Mucosa of rectum (tissue), 2 donors: ENCODE results near the gene TTN.

Source experiments
- H3K27ac ChIP-seq, 2 donors: one replicate each; pipeline ENCODE4 v1.7.0; 2013; ENCODE audit warnings: inconsistent platforms in 2 of 2, low read depth in 2 of 2, low read length in 2 of 2
- H3K27me3 ChIP-seq, 2 donors: one replicate each; pipeline ENCODE4 v1.7.0; 2013; ENCODE audit warnings: low read length in 2 of 2; ENCODE audit not compliant: control insufficient read depth in 2 of 2, insufficient read depth in 2 of 2
- H3K36me3 ChIP-seq, 2 donors: one replicate each; pipeline ENCODE4 v1.7.0; 2013; ENCODE audit warnings: low read length in 2 of 2; ENCODE audit not compliant: control insufficient read depth in 2 of 2, insufficient read depth in 2 of 2
- H3K4me1 ChIP-seq, 2 donors: one replicate each; pipeline ENCODE4 v1.7.0; 2013; ENCODE audit warnings: low read length in 2 of 2, mild to moderate bottlenecking in 1 of 2; ENCODE audit not compliant: control insufficient read depth in 2 of 2, insufficient read depth in 2 of 2
- H3K4me3 ChIP-seq, 2 donors: one replicate each; pipeline ENCODE4 v1.7.0; 2013; ENCODE audit warnings: low read length in 2 of 2
- H3K9ac ChIP-seq, 2 donors: one replicate each; pipeline ENCODE4 v1.7.0; 2013; ENCODE audit warnings: low read length in 2 of 2, low read depth in 1 of 2, mild to moderate bottlenecking in 1 of 2
- H3K9me3 ChIP-seq, 2 donors: one replicate each; pipeline ENCODE4 v1.7.0; 2013; ENCODE audit warnings: low read length in 2 of 2; ENCODE audit not compliant: control insufficient read depth in 2 of 2
- donor health status: healthy.
- donor health status: Normal muscosa, but diverticular disease.

Gene TTN

GRCh38 chr2:178807227-178808008 is at the start of gene TTN:
TSS of gene TTN (minus strand) at chr2:178807423. CDS start at chr2:178804642, 2,781 bp downstream.
- Histone ChIP-seq H3K4me1 (no peaks in the 10 kb centered on the region), H3K4me3 (no peak within 1 kb of the TSS), H3K27me3 (no peaks in the 10 kb centered on the region), H3K9me3 (no peaks in the 10 kb centered on the region), H3K27ac (no peak within 1 kb of the TSS), H3K36me3 (no peaks in the 10 kb centered on the region), H3K9ac (no peak within 1 kb of the TSS)

DNA sequence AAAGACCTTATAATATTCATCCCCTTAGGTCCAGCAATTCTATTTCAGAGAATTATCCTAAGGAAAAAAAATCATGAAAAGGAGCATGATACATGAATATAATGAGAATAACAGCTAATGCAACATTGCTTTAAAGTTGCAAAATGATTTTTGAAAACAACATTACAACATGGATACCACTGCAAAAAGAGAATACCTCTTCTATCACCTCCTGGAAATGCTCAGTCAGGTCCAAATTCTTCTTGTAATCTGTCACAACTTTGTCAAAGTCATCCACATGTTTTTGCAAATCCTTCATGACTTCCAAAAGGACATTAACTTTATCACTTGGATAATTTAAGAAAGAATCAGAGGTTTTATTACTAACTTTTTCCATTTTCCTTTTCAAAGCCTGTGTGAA is 47.9 kb upstream of the TTN start:
- Histone ChIP-seq H3K4me3 (no peak overlapping the region), H3K27me3 (no peaks in the 10 kb centered on the region), H3K9ac (no peak overlapping the region), H3K36me3 (no peaks in the 10 kb centered on the region), H3K27ac (no peak overlapping the region), H3K9me3 (no peaks in the 10 kb centered on the region), H3K4me1 (no peaks in the 10 kb centered on the region)

DNA sequence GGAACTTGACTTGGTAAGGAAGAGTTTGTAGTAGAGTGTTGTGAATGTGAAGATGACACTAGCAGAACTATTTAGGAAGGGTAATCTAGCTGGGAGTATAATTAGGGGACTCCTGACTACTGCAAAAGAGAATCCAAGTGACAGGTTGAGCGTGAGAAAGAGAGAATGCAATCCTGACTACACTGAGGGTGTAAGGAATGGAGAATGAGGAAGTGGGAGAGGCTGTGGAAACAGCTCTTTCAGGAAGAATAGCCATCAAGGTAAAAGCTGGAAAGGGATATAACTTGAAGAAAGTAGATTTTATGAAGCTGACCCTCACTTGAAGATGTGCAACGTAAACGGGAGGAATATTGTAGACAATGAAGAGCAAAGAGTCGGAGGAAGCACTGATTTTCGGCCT is 41.1 kb upstream of the TTN start:
- Histone ChIP-seq H3K4me1 (no peaks in the 10 kb centered on the region), H3K36me3 (no peaks in the 10 kb centered on the region), H3K27ac (no peak overlapping the region), H3K9me3 (no peaks in the 10 kb centered on the region), H3K4me3 (no peak overlapping the region), H3K9ac (no peak overlapping the region), H3K27me3 (no peaks in the 10 kb centered on the region)

DNA sequence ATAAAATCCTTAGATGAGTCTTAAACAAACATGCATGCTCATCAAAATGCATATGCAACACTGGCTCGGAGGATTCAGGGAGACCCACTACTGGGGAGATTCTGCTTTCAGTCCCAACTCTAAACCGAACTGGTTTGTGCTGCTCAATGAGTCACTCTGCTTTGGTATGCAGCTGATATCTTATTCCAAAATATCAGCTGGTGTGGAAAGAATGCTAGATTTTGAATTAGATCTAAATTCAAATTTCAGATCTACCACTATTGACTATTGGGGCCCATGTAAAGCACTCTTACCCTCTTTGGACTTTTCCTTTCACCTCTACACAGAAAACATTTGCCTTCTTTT is 39.2 kb upstream of the TTN start:
- no peaks in the 10 kb centered on the region for H3K9me3 ChIP-seq
- no peaks in the 10 kb centered on the region for H3K36me3 ChIP-seq
- no peaks in the 10 kb centered on the region for H3K4me1 ChIP-seq
- no peak overlapping the region for H3K27ac ChIP-seq
- no peak overlapping the region for H3K4me3 ChIP-seq
- H3K27me3 ChIP-seq: no peaks in the 10 kb centered on the region
- no peak overlapping the region for H3K9ac ChIP-seq

- Histone ChIP-seq H3K9me3 (no peaks in the 10 kb centered on the region), H3K4me3 (no peak overlapping the region), H3K9ac (no peak overlapping the region), H3K27me3 (no peaks in the 10 kb centered on the region), H3K4me1 (no peaks in the 10 kb centered on the region), H3K27ac (no peak overlapping the region), H3K36me3 (no peaks in the 10 kb centered on the region)
These were observed 38.6 kb upstream of the TTN start for GRCh38 chr2:178845566-178846457.

DNA sequence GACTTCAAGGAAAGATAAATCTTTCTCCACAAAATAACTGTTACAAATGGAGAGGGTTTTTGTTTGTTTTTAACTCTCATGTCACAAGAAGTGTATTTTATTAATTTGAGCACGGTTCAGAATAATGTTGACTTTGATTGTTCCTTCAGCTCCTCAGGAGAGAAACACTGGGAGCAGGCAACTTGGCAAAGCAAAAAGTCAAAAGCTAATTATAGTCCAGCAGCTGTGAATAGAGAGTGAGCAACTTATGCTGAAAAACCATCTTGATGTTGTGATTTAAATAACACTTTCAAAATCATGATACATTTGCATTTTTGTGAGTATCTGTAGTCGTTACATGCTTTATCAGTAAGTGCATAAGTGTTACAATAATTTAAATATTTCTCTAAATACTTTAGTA is 37.5 kb upstream of the TTN start:
- Histone ChIP-seq H3K4me3 (no peak overlapping the region), H3K9ac (no peak overlapping the region), H3K27ac (no peak overlapping the region), H3K4me1 (no peaks in the 10 kb centered on the region), H3K27me3 (no peaks in the 10 kb centered on the region), H3K36me3 (no peaks in the 10 kb centered on the region), H3K9me3 (no peaks in the 10 kb centered on the region)

DNA sequence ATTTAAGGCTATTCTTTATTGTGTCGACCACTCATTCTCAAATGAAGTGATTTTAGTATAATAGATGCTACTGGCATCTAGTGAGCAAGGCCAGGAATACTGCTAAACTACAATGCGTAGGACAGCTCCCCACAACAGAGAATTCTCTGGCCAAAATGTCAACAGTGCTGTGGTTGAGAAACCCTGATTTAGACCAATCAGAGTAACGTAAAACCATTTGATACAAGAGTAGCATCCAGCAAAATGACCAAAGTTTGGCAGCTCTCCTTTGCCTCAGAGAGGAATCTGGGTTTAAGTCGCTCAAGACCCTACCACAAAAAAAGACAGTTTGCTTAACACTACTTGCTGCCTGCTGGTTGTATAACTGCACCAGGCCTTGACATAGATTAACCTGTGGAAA is 37.0 kb upstream of the TTN start:
- no peaks in the 10 kb centered on the region for H3K9me3 ChIP-seq
- no peaks in the 10 kb centered on the region for H3K36me3 ChIP-seq
- H3K27ac ChIP-seq: no peak overlapping the region
- H3K4me3 ChIP-seq: no peak overlapping the region
- H3K9ac ChIP-seq: no peak overlapping the region
- H3K4me1 ChIP-seq: no peaks in the 10 kb centered on the region
- H3K27me3 ChIP-seq: no peaks in the 10 kb centered on the region

- Histone ChIP-seq H3K27me3 (no peaks in the 10 kb centered on the region), H3K27ac (no peak overlapping the region), H3K9me3 (no peaks in the 10 kb centered on the region), H3K36me3 (no peaks in the 10 kb centered on the region), H3K4me1 (no peaks in the 10 kb centered on the region), H3K4me3 (no peak overlapping the region), H3K9ac (no peak overlapping the region)
These were observed 36.5 kb upstream of the TTN start for GRCh38 chr2:178843697-178844096.

DNA sequence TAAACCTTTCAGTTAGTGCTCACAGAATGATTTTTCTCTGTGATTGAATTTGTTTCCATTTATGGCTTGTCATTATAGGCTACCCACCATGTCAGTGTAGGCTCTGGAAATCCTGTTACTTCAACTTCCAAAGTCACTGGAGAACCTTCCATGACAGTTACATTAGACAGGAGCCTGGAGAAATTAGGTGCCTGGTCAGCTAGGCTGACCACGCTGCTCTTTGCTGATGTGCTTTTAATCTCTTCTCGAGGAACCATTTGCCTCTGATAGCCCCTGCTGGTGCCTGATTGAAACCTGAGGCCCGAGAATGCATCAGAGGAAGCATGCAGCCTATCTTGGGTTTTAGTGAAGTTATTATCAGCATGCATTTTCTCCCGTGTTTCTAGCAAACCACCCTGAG is 29.6 kb upstream of the TTN start:
- Histone ChIP-seq H3K9ac (no peak overlapping the region), H3K27ac (no peak overlapping the region), H3K4me3 (no peak overlapping the region), H3K4me1 (no peaks in the 10 kb centered on the region), H3K27me3 (no peaks in the 10 kb centered on the region), H3K9me3 (no peaks in the 10 kb centered on the region), H3K36me3 (no peaks in the 10 kb centered on the region)

DNA sequence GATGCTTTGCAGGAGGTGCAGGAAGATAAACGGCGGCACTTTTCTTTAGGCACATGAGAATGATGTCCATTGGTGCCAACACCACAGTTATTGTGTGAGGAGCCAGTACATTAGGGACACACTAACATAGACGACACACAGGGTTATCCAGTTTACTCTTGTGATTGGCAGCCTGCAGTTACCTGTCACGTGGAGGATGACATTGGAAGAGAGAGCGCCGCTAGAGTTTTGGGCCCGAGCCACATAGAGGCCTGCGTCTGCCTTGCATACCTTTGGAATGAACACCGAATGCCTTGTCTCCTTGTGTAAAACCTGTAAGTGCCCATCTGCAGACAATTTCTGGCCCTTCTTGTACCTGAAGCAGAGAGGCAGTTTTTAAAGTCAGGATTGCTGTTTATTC is 26.9 kb upstream of the TTN start:
- Histone ChIP-seq H3K36me3 (no peaks in the 10 kb centered on the region), H3K4me1 (no peaks in the 10 kb centered on the region), H3K4me3 (no peak overlapping the region), H3K27ac (no peak overlapping the region), H3K9ac (no peak overlapping the region), H3K27me3 (no peaks in the 10 kb centered on the region), H3K9me3 (no peaks in the 10 kb centered on the region)
